Stimulated activated CD8-positive, alpha-beta memory T cell treated with anti-CD3 and anti-CD28 coated beads, Interleukin-4, amount 100 ng/mL, for 48 hours (primary cell): ENCODE measurements around the gene LRRC37A2.
"Not testable (repeated sequence)": the region's sequence is repeated elsewhere in the genome, so short reads cannot be mapped to it uniquely, and the experiment has no call there.

Experiments
- DNase-seq: peaks from one replicate; pipeline ENCODE4 v3.0.0-alpha.2; 2020

LRRC37A2 gene

DNA sequence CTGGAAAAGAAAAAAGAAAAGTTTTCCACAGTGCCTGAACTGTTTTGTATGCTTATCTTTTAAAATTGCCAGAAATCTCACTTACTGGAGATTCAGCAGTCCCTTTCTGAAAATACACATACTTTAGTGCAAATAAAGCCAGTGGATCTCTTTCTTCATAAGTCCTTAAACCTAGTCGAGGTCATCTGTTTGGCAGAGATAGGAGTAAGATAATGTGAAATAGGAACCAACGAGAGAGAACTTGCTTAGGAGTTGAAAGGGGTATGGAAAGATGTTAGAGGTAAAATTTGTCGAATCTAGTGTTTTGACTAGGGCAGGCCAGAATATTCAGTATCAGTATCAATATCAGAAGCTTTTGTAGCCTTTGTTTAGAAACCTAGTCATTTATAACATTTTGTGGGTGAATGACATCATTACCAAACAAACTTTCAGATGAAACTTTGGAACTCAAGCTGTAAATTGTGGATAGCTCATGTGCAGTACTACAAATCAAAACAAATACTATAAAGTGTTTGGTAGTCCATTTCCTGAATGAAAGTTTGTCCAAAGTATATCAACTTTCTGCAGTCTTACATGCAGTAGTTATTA lies 86.2 kb downstream of the LRRC37A2 start:
- not testable (repeated sequence) for DNase-seq

DNA sequence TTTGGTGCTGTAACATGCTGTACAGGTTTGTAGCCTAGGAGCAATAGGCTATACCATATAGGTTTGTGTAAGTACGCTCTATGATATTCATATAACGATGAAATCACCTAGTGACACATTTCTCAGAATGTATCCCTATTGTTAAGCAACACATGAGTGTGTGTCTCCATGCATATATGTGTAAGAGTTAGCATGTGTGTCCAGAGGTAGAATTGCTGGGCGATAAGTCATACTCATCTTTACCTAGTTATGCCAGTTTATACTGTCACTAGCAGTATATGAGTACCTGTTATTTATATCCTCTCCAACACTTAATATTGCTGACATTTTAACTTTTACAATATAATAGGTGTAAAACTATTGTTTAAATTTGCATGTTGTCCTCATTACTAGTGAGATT lies 88.5 kb downstream of the LRRC37A2 start:
- DNase-seq, result not testable (repeated sequence)

DNA sequence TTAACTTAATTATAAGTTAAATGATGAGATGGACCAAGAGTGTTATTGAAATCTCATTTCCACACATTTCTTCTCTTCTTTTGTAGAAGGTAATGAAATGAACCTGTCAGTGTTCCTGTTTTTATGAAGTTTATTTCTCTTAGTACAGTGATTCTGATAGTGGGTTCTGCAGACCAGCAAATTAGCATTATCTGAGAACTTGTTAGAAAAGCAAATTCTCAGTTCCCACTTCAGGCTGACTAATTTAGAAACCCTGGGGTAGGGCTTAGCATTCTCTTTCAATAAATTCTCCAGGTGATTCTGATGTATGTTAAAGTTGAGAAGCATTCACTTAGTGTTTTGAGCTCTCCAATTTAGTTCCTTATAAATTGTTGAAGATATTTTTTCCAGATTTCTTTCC lies 90.9 kb downstream of the LRRC37A2 start:
- not testable (repeated sequence) for DNase-seq
